K562 (cell line): Measurements from ENCODE around the gene CREB5.

Experiments
- CHD1 ChIP-seq: fragments of 200-600 bp; sonication (generic); IDR thresholded peaks from one replicate; pipeline ENCODE4 v1.6.1; 2012; ENCODE audit warnings: mild to moderate bottlenecking, moderate library complexity, low read length, inconsistent platforms
- FOXM1 ChIP-seq, 2 experiments: fragments of 450-650 bp in 1 of 2; sonication (generic) in 1 of 2; formaldehyde crosslinking in 1 of 2; IDR thresholded peaks; 2 replicates each; pipeline versions ENCODE4 v1.6.1 to v1.9.0; 2017 to 2022; ENCODE audit warnings: low read depth in 2 of 2, mild to moderate bottlenecking in 2 of 2, missing genetic modification reagents in 1 of 2, moderate library complexity in 1 of 2
- POLR2AphosphoS5 ChIP-seq: IDR thresholded peaks from 2 replicates; pipeline ENCODE4 v1.6.1; 2011; ENCODE audit warnings: mild to moderate bottlenecking, low read depth, low read length, moderate library complexity; ENCODE audit not compliant: control insufficient read depth, insufficient read depth
- ZNF24 ChIP-seq: fragments of 450-650 bp; IDR thresholded peaks from 2 replicates; pipeline ENCODE4 v1.6.1; 2016
- ZNF408 ChIP-seq: fragments of 250-450 bp; sonication (Bioruptor Pico); IDR thresholded peaks from 2 replicates; pipeline ENCODE4 v1.4.0; 2020; ENCODE audit warnings: low read depth, mild to moderate bottlenecking, moderate library complexity
- ZNF830 ChIP-seq: fragments of 250-450 bp; sonication (Bioruptor Pico); IDR thresholded peaks from 2 replicates; pipeline ENCODE4 v1.5.0; 2021; ENCODE audit warnings: mild to moderate bottlenecking

- TF ChIP-seq FOXM1 (IDR thresholded peaks at IDR 0.05; ENCODE audit: low read depth) = no peak
- no peak for TF ChIP-seq FOXM1 (CRISPR knock-in tag; IDR thresholded peaks at IDR 0.05; ENCODE audit: low read depth)
- no peak for TF ChIP-seq ZNF830 (CRISPR knock-in tag)
- no peak for TF ChIP-seq ZNF408
- no peak for TF ChIP-seq POLR2AphosphoS5
- no peak for TF ChIP-seq ZNF24
- TF ChIP-seq CHD1 = no peak
These were observed 130.1 kb downstream of the CREB5 start for GRCh38 chr7:28542410-28542809.
